Ovary (tissue), 9 donors: ENCODE data around the gene PPARA. TPM values are rescaled to one million over a fixed set of nuclear protein-coding genes. Genes with fewer than 3 reads are reported as not detected.

Source experiments
- DNase-seq, 5 donors: peaks; one replicate each; pipeline ENCODE4 v3.0.0-alpha.2; 2019 to 2020
- H3K27ac ChIP-seq, 2 donors: fragments of 200-600 bp; one replicate each; pipeline versions ENCODE4 v1.5.1 to v1.8.0; 2019 to 2022
- H3K27me3 ChIP-seq: fragments of 200-600 bp; one replicate; pipeline ENCODE4 v1.8.0; 2022
- H3K36me3 ChIP-seq: fragments of 200-600 bp; sonication (generic); one replicate; pipeline ENCODE4 v1.5.1; 2019
- H3K4me1 ChIP-seq: one replicate; pipeline ENCODE4 v1.8.1; 2013; ENCODE audit warnings: mild to moderate bottlenecking, moderate library complexity; ENCODE audit not compliant: insufficient read depth
- H3K4me3 ChIP-seq: fragments of 200-600 bp; sonication (generic); one replicate; pipeline ENCODE4 v1.5.1; 2017
- H3K9me3 ChIP-seq, 2 donors: fragments of 200-600 bp in 1 of 2; sonication (generic) in 1 of 2; one replicate each; pipeline versions ENCODE4 v1.5.1 to v1.8.1; 2013 to 2019; ENCODE audit warnings: mild to moderate bottlenecking in 1 of 2, moderate library complexity in 1 of 2
- EP300 ChIP-seq: sonication (generic); formaldehyde crosslinking; IDR thresholded peaks from one replicate; pipeline ENCODE4 v1.6.1; 2017; ENCODE audit warnings: antibody characterized with exemption
- POLR2A ChIP-seq: fragments of 450-650 bp; IDR thresholded peaks from one replicate; pipeline ENCODE4 v1.6.1; 2017; ENCODE audit warnings: antibody characterized with exemption, mild to moderate bottlenecking, moderate library complexity
- WGBS, 3 donors: extraction: QIAGEN DNeasy Blood & Tissue Kit in 1 of 3; methylation state at CpG; one replicate each; pipeline versions ENCODE4 v1.1.5 to v1.1.7; 2013 to 2017; 5-methylcytosine and 5-hydroxymethylcytosine counted together
- intact Hi-C, 4 donors: fragments of 100-400 bp; cut with DNase I; formaldehyde crosslinking; loops; one replicate each; pipeline versions ENCODE4 v1.11.0 to v1.15.1; 2022 to 2023
- polyA plus RNA-seq, 2 donors: library from polyadenylated mRNA; stranded (reverse); fragments of 200-250 nt in 1 of 2; fragments of 350-450 nt in 1 of 2; fragmentation: Illumina TruSeq in 1 of 2; extraction: RNeasy Lipid Tissue Mini Kit (QIAGEN cat#74804) in 1 of 2; gene quantifications; one replicate each; pipeline ENCODE4 v1.2.3, GENCODE V29; 2013 to 2014
- total RNA-seq, 7 donors: library from RNA; depleted of rRNA in 2 of 7; stranded (reverse); fragments of >200 nt in 2 of 7; fragmentation: NEBNext Ultra II Directional in 3 of 7; extraction: Animal tissue kit (Norgen Biotek cat#: 25700) in 3 of 7; gene quantifications; one replicate each; pipeline versions ENCODE4 v1.1.0 to v1.2.4, GENCODE V29; 2016 to 2023
- TF ChIP-seq, protein P1 (sequence below), 3 donors: fragments of 450-650 bp in 2 of 3; fragments of 200-600 bp in 1 of 3; IDR thresholded peaks; one replicate each; pipeline versions ENCODE4 v1.5.1 to v1.8.0; 2016 to 2022; ENCODE audit warnings: antibody characterized with exemption in 3 of 3, mild to moderate bottlenecking in 1 of 3
- donor health status: DM: no; HTN: no; CAD: no; lungs with moderate emphysema.
- donor health status: DM: no; HTN: no; CAD: no.
- donor health status: Bipolar disorder and iron deficiency.
- donor health status: DM: yes; HTN: yes; CAD: no.
- donor health status: DM: no; HTN: no; CAD: no.
- donor health status: DM: yes; HTN: yes; CAD: no.

PPARA gene
- total and polyA plus RNA-seq, 9 donors = 9.7 to 41.0 (median 29.9) TPM

DNA sequence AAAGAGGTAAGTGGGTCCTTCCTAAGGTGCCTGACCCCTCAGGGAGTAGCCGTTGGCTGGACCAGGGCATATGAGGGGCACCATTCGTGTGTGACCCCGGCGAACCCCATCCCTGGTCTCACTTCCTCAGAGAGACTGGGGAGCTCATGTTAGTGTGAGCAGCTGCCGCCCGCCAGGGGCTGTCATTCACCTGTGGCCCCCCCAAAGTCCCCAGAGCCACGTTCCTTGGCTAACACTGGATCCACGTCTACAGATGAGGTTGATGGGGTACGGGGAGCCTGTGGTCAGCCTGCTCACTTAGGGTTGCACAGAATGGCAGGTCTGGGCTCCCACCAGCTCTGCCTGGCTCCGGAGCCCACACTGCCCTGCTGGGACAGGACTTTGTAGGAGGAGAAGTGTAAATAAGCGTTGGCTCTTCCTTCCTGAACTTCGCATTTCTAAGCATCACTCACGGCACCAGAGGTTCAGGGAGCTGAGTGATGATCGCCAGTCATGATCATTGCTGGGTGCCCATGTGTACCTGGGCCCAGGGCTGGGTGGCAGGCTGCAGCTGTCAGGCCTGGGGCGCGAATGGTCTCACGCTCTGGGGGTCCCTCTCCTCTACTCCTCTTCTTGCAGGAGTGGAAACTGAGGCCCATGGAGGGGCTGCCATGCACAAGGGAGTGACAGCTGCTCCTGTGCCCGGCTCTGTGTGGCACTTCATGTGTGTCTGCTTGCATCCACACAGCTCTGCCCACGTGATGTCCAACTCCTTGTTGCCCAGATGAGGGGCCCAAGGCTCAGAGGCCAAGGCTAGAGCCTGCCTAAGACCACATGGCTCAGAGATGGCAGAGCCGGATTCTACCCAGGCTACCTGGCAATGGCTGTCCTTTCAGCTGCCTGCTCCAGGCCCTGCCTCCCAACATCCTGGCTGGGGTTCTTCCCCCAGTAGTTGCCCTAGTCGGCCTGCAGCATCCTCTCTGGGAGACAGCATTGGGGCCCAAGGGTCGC is 128.6 kb downstream of the PPARA start:
- peak in 1 of 5 donors; percentile 21 for DNase-seq
- H3K4me3 ChIP-seq = no peak overlapping the region
- TF ChIP-seq, protein P1, sequence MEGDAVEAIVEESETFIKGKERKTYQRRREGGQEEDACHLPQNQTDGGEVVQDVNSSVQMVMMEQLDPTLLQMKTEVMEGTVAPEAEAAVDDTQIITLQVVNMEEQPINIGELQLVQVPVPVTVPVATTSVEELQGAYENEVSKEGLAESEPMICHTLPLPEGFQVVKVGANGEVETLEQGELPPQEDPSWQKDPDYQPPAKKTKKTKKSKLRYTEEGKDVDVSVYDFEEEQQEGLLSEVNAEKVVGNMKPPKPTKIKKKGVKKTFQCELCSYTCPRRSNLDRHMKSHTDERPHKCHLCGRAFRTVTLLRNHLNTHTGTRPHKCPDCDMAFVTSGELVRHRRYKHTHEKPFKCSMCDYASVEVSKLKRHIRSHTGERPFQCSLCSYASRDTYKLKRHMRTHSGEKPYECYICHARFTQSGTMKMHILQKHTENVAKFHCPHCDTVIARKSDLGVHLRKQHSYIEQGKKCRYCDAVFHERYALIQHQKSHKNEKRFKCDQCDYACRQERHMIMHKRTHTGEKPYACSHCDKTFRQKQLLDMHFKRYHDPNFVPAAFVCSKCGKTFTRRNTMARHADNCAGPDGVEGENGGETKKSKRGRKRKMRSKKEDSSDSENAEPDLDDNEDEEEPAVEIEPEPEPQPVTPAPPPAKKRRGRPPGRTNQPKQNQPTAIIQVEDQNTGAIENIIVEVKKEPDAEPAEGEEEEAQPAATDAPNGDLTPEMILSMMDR (IDR thresholded peaks at IDR 0.05) = no peak
- no peak for TF ChIP-seq POLR2A
- no peak for TF ChIP-seq EP300
- WGBS, 3 donors = 90 to 94% (median 91%) methylated on average over 22 of the region's 22 CpGs
- no peaks in the 10 kb centered on the region for H3K27me3 ChIP-seq
- intact Hi-C loops = no loop called here
- peaks cover 2% of the 10 kb centered on the region for H3K36me3 ChIP-seq
- no peaks in the 10 kb centered on the region for H3K4me1 ChIP-seq
- no peak overlapping the region for H3K27ac ChIP-seq
- H3K9me3 ChIP-seq = no peaks in the 10 kb centered on the region

DNA sequence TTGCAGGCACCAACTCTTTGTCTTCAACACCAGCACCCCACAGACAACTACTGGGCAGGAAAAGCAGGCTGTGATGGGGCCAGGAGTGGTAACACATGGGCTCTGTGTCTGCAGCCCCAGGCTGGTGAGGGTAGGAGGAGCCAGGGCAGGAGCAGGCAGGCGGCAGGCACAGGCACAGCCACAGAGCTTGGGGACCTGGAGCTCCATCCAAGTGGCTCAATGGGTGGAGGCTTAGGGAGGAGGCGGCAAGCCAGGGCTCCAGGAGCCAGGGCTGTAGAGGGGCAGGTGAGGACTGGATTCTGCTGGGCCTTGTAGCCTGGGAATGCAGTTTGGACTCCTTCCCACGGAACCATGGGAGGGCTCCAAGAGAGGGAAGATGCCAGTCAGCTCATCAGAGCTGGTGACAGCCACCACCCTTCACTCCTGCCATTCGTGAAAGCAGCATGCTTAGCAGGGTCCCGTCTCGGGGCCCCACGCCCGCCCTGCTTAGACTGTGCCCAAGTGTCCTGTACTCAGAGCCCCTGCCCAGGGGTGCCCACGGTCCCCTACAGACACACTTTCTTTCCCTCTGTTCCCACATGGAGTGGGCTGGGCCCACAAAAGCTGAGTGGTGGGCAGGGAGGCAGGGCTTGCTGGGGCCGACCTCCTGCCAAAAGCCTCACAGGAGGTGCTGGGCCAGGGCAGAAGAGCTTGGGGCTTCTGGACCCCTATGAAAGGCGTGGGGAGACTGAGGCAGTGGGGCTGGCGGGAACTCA is 129.9 kb downstream of the PPARA start:
- H3K36me3 ChIP-seq = peaks cover 2% of the 10 kb centered on the region
- H3K9me3 ChIP-seq = no peaks in the 10 kb centered on the region
- no peak overlapping the region for H3K4me3 ChIP-seq
- no peaks in the 10 kb centered on the region for H3K4me1 ChIP-seq
- peak in 1 of 5 donors; percentile 26 for DNase-seq
- intact Hi-C loops = no loop called here
- WGBS, 3 donors = 92 to 95% (median 94%) methylated on average over 12 of the region's 12 CpGs
- H3K27me3 ChIP-seq = no peaks in the 10 kb centered on the region
- no peak overlapping the region for H3K27ac ChIP-seq
- TF ChIP-seq POLR2A (no peak), EP300 (no peak)
- TF ChIP-seq, protein P1 (IDR thresholded peaks at IDR 0.05) = no peak

- TF ChIP-seq EP300 (no peak), POLR2A (no peak)
- TF ChIP-seq, protein P1 (IDR thresholded peaks at IDR 0.05) = no peak
- intact Hi-C loops = no loop called here
- no peak overlapping the region for H3K27ac ChIP-seq
- no peaks in the 10 kb centered on the region for H3K9me3 ChIP-seq
- WGBS, 3 donors = 73 to 77% (median 74%) methylated on average over 19 of the region's 19 CpGs
- peak in 1 of 5 donors; percentile 29 for DNase-seq
- H3K4me3 ChIP-seq = no peak overlapping the region
- H3K27me3 ChIP-seq = no peaks in the 10 kb centered on the region
- H3K36me3 ChIP-seq = no peaks in the 10 kb centered on the region
- no peaks in the 10 kb centered on the region for H3K4me1 ChIP-seq
Observed at GRCh38 chr22:46280999-46281623, 130.8 kb downstream of the PPARA start.
